HG03039 (cell line): Measurements from ENCODE around the gene FANCD2OS.
"Not testable (repeated sequence)": the region's sequence is repeated elsewhere in the genome, so short reads cannot be mapped to it uniquely, and the experiment has no call there.

Source experiments
- ATAC-seq: cut with Tn5 transposase; IDR thresholded peaks from one replicate; pipeline ENCODE4 v1.9.1; 2021; ENCODE audit warnings: mild to moderate bottlenecking, moderate library complexity; ENCODE audit not compliant: unreplicated experiment

FANCD2OS gene

GRCh38 chr3:10093678-10094077, 14.4 kb downstream of the FANCD2OS start:
- ATAC-seq = no peak

- ATAC-seq = not testable (repeated sequence)
Measured at GRCh38 chr3:10091387-10091786, 16.7 kb downstream of the FANCD2OS start.

GRCh38 chr3:10090774-10091173, 17.3 kb downstream of the FANCD2OS start:
- not testable (repeated sequence) for ATAC-seq

GRCh38 chr3:10090179-10090578, 17.9 kb downstream of the FANCD2OS start:
- no peak for ATAC-seq

- ATAC-seq = no peak
Measured at GRCh38 chr3:10088256-10088655, 19.8 kb downstream of the FANCD2OS start.

GRCh38 chr3:10085738-10086137, 22.3 kb downstream of the FANCD2OS start:
- ATAC-seq = no peak

GRCh38 chr3:10081871-10082270, 26.2 kb downstream of the FANCD2OS start:
- ATAC-seq = no peak

GRCh38 chr3:10074666-10075065, 33.4 kb downstream of the FANCD2OS start:
- ATAC-seq = no peak

- ATAC-seq = not testable (repeated sequence)
Measured at GRCh38 chr3:10070077-10070476, 38.0 kb downstream of the FANCD2OS start.

GRCh38 chr3:10055097-10055496, 53.0 kb downstream of the FANCD2OS start:
- no peak for ATAC-seq
